GM18867 (cell line): ENCODE results near the gene CTRL.
"Not testable (repeated sequence)": the region's sequence is repeated elsewhere in the genome, so short reads cannot be mapped to it uniquely, and the experiment has no call there.

Source experiments
- ATAC-seq: cut with Tn5 transposase; IDR thresholded peaks from one replicate; pipeline ENCODE4 v1.9.1; 2021; ENCODE audit warnings: mild to moderate bottlenecking, moderate library complexity; ENCODE audit not compliant: unreplicated experiment

CTRL gene

DNA sequence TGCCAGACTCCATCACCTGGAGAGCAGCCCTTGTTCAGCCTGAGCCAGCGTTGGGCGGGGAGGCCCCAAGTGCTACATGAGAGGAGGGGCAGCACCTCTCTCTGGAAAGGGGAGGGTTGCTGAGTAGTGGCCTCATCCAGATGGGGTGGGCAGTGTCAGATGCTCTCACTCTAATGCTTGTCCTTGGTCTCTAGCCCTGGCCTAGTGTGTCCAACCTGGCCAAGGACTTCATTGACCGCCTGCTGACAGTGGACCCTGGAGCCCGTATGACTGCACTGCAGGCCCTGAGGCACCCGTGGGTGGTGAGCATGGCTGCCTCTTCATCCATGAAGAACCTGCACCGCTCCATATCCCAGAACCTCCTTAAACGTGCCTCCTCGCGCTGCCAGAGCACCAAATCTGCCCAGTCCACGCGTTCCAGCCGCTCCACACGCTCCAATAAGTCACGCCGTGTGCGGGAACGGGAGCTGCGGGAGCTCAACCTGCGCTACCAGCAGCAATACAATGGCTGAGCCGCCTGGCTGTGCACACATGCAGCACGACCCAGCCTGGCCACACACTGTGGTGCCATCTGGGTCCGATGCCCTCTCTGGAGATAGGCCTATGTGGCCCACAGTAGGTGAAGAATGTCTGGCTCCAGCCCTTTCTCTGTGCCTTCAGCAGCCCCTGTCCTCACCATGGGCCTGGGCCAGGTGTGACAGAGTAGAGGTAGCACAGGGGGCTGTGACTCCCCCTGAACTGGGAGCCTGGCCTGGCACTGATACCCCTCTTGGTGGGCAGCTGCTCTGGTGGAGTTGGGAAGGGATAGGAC, 4.3 kb downstream of the CTRL start:
- ATAC-seq: no peak

- ATAC-seq: no peak
Measured at GRCh38 chr16:67926181-67926750, 5.4 kb downstream of the CTRL start.

DNA sequence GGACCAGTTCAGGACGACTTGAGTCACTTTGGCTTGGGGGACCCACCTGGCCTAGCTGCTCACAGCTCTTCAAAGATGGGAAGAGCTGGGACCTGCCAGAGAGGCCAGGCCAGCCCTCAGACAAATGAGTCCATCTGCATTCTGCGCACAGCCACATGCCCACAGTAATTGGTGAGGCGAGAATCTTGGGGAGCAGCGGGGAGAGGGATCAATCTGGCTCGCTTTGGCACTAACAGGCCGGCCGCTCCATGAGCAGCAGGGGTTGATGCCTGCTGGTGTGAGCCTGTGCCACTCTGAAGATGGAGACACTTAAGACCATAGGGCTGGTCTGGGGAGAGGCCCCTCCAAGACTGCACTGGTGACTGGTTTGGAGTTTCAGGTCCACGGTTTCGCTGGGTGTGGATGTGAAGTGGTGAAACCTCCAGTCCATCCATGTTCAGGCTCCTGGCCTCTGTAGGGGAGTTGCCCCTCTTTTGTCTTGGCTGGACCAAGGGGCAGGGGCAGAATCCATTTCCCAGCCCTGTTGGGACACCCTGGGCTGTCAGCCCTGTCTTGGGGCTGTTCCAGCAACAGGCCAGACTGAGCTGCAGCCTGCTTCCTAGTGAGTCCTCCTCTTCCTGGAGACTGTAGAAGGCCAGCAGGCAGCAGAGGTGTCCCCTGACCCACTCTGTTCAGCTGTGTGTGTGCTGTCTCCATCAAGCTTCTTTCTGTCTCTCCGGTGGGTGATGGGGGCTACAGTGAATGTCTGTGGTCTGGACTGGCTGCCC, 7.3 kb downstream of the CTRL start:
- ATAC-seq: no peak

DNA sequence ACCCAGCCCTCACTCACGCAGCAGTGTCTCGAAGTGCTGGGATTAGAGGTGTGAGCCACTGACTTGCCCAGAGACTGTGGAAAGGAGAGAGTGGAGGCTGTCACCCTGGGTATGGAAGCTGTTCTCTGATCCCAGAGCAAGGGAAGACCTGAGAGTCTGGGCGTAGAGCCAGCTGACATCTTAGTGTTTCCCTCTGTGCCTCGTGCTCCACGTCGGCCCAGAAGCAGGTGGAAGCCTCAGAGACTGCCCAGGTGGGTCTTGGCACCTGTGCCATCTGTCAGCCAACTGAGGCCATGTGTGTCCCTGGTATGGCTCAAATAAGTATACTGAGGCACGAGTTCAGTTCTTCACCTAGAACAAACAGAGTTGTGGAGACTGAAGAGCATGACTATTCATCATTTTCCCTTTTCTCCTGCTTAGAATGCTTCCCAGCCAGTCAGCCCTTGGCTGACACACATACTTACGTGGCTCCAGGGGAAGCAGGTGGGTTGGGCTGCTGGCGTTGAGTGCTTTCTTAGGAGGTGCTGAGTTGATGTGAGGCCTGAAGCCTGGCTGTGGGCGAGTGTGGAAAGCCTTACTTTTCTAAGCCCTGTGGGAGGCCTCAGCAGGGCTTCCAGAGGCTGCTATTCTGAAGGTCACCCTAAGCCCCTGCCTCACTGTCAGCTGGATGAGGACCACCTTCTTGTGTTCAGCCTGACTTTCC, 8.1 kb downstream of the CTRL start:
- no peak for ATAC-seq

GRCh38 chr16:67922740-67923139, 8.9 kb downstream of the CTRL start:
- ATAC-seq: no peak

- no peak for ATAC-seq
Measured at GRCh38 chr16:67922221-67922620, 9.4 kb downstream of the CTRL start.

- no peak for ATAC-seq
Measured at GRCh38 chr16:67919622-67920221, 11.9 kb downstream of the CTRL start.

- ATAC-seq: no peak
Measured at GRCh38 chr16:67917852-67918236, 13.8 kb downstream of the CTRL start.

- no peak for ATAC-seq
Measured at GRCh38 chr16:67917140-67917851, 14.4 kb downstream of the CTRL start.

- ATAC-seq: no peak
Measured at GRCh38 chr16:67915831-67916723, 15.6 kb downstream of the CTRL start.

DNA sequence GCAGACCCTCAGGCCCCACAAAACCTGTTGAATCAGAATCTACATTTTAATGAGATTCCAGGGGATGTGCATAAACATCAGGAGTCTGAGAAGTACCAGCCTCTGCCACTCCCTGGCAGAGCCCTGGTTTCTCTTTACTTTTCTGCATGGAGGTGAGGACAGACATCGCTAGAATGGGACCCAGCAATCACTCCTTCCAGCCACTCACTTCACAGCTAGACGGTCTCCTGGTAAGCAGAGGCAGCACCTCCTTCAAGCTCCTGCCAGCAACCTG, 16.2 kb downstream of the CTRL start:
- ATAC-seq: not testable (repeated sequence)

GRCh38 chr16:67914758-67915495, 16.7 kb downstream of the CTRL start:
- ATAC-seq: no peak

GRCh38 chr16:67910158-67910557, 21.5 kb downstream of the CTRL start:
- no peak for ATAC-seq

- ATAC-seq: no peak
Measured at GRCh38 chr16:67909056-67909742, 22.5 kb downstream of the CTRL start.

DNA sequence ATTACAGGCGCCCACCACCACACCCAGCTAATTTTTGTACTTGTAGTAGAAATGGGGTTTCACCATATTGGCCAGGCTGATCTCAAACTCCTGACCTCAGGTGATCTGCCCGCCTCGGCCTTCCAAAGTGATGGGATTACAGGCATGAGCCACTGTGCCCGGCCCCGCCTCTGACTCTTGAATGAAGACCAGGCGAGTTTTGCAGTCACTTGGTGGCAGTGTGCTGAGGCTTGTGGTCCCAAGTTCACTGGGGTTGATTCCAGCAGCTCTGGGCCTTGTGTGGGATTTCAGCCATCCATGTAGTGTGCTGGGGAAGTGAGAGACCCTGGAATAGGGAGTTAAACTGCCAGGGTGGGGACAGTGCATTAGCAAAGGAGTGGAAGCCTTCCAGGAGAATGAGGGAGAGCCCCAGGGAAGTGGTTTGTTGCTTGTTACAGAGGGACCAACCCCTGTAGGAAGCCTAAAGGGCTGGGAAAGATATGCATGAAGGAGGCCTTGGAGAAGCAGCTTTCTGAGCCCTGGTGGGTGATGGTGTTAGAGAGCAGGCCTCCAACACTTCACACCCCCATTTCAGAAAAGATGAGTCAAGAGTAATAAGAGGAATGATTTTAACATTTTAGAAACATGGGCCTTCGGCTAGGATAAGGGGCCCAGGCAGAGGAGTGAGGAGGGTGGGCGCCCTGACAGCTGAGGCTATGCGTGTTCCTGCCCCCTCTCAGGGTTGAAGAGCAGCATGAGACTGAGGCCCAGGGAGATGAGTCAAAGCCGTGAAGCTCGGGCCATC, 24.1 kb downstream of the CTRL start:
- no peak for ATAC-seq

DNA sequence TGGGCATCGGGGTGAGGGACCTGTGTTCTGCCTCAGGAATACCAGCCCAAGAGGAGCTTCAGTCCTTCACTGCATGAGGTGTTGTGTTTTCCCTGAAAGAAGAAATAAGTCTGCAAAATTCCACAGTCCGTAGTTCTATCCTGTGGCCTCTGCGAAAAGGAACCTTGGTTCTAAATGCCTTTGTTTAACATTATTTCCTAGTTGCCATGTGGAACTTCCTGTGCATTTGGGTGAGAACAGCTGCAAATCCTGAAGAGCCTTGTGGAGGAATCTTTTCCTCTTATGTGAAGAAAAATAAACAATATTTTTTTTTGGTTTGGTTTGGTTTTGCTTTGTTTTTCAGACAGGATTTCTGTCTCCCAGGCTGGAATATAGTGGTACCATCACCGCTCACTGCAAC, 28.8 kb downstream of the CTRL start:
- ATAC-seq: no peak

DNA sequence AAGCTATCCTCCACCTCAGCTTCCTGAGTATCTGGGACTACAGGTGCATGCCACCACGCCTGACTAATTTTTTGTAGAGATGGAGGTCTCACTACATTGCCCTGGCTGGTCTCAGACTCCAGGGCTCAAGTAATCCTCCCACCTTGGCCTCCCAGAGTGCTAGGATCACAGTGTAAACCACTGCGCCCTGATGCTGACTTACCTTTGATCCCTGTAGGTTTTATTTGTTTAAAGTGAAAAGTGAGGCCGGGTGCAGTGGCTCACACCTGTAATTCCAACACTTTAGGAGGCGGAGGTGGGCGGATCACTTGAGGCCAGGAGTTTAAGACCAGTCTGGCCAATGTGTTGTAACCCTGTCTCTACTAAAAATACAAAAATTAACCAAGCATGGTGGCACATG, 29.9 kb downstream of the CTRL start:
- no peak for ATAC-seq

GRCh38 chr16:67897231-67897630, 34.4 kb downstream of the CTRL start:
- no peak for ATAC-seq
